Stimulated activated memory B cell treated with anti-CD40 and anti-IgM and Interleukin-4, amounts not matched to agents 10 μg/mL and 1 μg/mL and 100 μg/mL, for 72 hours (primary cell): ENCODE measurements around the gene ADGRB3.
"Not testable (repeated sequence)": the region's sequence is repeated elsewhere in the genome, so short reads cannot be mapped to it uniquely, and the experiment has no call there.

Experiments used
- ATAC-seq: fragments of 150-1000 bp; cut with Tn5 transposase; 2 replicates; pipeline ENCODE4 v1.10.0; 2021
- H3K27ac Mint-ChIP-seq: one replicate; pipeline ENCODE4 v1.8.0; 2022; ENCODE audit warnings: mild to moderate bottlenecking, mixed read lengths
- H3K27me3 Mint-ChIP-seq: one replicate; pipeline ENCODE4 v1.8.0; 2022; ENCODE audit warnings: mixed read lengths
- H3K36me3 Mint-ChIP-seq: one replicate; pipeline ENCODE4 v1.8.0; 2022; ENCODE audit warnings: mixed read lengths
- H3K4me1 Mint-ChIP-seq: one replicate; pipeline ENCODE4 v1.8.0; 2022; ENCODE audit warnings: mixed read lengths
- H3K4me3 Mint-ChIP-seq: one replicate; pipeline ENCODE4 v1.8.0; 2022; ENCODE audit warnings: mild to moderate bottlenecking, moderate library complexity, mixed read lengths
- H3K9me3 Mint-ChIP-seq: one replicate; pipeline ENCODE4 v1.8.0; 2022; ENCODE audit warnings: mixed read lengths

ADGRB3 gene

DNA sequence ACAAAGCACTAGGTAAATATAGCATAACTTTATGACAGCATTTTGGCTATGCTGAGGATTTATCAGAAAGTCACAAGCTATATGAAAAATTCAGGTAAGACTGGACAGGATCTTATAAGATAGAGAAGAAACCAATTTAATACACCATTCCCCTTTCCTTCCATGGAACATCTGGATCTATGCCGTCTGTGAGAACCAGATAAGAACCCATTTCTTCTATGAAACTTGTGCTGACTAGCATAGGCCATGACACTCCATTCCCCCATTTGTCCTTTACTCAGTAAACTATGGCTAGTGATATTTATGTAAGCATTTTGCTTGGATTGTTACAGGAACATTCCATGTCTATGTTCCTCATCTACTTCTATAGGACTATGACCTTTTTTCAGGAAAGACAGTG is 437.7 kb downstream of the ADGRB3 start:
- ATAC-seq = no peak
- Mint-ChIP-seq H3K4me1 (no peaks in the 10 kb centered on the region), H3K27me3 (no peaks in the 10 kb centered on the region), H3K9me3 (no peaks in the 10 kb centered on the region), H3K4me3 (no peak overlapping the region), H3K36me3 (no peaks in the 10 kb centered on the region), H3K27ac (no peak overlapping the region)

DNA sequence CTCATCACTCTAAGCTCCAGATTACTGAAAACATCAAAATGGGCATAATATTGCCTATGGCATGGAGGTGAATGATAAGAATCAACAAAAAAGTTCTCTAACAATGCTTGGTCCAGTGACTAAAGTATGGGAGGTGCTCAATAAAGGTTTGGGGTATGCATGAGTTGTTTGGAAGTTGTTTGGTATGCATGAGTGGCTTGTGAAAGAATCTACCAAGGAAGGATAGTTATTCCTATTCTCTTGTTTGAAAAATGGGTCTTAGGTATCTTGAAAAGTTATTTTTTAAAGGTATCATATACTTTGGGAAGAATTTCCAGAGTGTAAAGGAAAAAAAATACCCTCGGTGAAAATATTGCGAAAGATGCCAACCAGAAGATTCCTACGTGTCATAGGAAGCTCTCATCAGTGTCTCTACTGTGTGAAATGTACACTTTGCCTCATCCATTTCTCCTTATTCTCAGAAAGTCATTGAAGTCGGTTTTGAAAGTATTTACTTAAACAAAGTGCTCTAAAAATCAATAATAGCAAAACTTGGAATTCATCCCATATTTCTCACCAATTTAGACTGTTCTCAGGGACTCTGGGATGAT is 449.8 kb downstream of the ADGRB3 start:
- Mint-ChIP-seq H3K27ac (no peak overlapping the region), H3K27me3 (no peaks in the 10 kb centered on the region), H3K4me1 (no peaks in the 10 kb centered on the region), H3K9me3 (no peaks in the 10 kb centered on the region), H3K36me3 (no peaks in the 10 kb centered on the region), H3K4me3 (no peak overlapping the region)
- ATAC-seq = no peak

DNA sequence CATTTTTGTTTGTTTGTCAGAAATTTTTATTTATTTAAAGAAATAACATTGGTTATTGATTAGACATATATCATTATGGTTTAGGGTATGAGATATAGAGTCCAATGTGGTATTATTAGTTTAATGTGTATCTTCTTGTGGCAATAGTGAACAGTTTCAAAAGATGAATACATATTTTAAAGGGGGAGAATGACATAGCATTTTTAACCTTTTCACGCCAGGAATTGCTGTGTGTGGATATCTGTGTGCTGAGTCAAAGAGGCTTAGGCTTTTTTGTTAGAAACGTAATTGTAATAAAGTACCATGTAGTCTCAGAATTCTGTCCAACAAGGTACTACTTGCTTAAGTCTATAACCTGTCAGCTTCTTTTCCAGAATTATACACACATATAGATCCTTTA is 451.6 kb downstream of the ADGRB3 start:
- H3K27me3 Mint-ChIP-seq = no peaks in the 10 kb centered on the region
- H3K27ac Mint-ChIP-seq = no peak overlapping the region
- no peaks in the 10 kb centered on the region for H3K4me1 Mint-ChIP-seq
- H3K36me3 Mint-ChIP-seq = no peaks in the 10 kb centered on the region
- no peak for ATAC-seq
- H3K9me3 Mint-ChIP-seq = no peaks in the 10 kb centered on the region
- no peak overlapping the region for H3K4me3 Mint-ChIP-seq

DNA sequence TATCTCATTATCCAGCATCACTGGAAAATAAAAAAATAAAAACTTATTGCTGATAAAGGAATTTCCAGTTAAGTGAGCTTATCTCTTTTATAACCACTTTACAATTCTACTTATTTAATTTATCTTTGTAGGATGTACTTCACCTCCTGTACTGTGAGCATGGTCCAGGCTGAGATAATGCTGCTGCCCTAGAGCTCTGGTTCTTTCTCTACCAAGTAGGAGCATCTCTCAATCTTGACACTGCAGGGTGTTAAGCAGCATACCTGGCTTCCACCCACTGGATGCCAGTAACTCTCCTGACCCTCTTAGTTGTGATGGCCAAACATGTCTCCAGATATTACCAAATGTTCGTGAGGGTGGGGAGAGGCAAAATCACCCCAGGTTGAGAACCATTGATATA is 454.5 kb downstream of the ADGRB3 start:
- Mint-ChIP-seq H3K27me3 (no peaks in the 10 kb centered on the region), H3K4me1 (no peaks in the 10 kb centered on the region), H3K27ac (no peak overlapping the region), H3K36me3 (no peaks in the 10 kb centered on the region), H3K4me3 (no peak overlapping the region), H3K9me3 (peaks cover 4% of the 10 kb centered on the region)
- ATAC-seq = no peak

DNA sequence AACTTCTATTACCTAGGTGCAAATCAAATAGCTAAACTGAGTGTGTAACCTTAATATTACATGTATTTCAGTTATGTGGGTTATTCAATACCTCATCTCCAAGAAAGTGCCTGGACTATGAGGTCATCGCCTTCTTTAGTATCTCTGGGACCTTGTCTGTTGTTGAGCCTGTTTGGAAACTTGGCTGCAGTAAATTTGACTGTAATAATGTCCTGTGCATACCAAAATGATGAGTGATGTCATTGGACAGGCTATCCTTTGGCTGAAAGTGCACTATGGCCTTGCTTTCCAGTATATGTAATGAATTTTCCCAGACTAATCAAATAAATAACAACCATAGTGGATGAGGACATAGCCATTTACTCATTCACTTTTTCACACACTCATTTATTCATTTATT is 455.1 kb downstream of the ADGRB3 start:
- Mint-ChIP-seq H3K4me3 (no peak overlapping the region), H3K9me3 (peaks cover 4% of the 10 kb centered on the region), H3K4me1 (no peaks in the 10 kb centered on the region), H3K27ac (no peak overlapping the region), H3K36me3 (no peaks in the 10 kb centered on the region), H3K27me3 (no peaks in the 10 kb centered on the region)
- no peak for ATAC-seq

- H3K27me3 Mint-ChIP-seq = no peaks in the 10 kb centered on the region
- no peak for ATAC-seq
- peaks cover 7% of the 10 kb centered on the region for H3K9me3 Mint-ChIP-seq
- no peak overlapping the region for H3K4me3 Mint-ChIP-seq
- no peaks in the 10 kb centered on the region for H3K36me3 Mint-ChIP-seq
- no peaks in the 10 kb centered on the region for H3K4me1 Mint-ChIP-seq
- no peak overlapping the region for H3K27ac Mint-ChIP-seq
Measured at GRCh38 chr6:69096681-69097080, 461.6 kb downstream of the ADGRB3 start.

DNA sequence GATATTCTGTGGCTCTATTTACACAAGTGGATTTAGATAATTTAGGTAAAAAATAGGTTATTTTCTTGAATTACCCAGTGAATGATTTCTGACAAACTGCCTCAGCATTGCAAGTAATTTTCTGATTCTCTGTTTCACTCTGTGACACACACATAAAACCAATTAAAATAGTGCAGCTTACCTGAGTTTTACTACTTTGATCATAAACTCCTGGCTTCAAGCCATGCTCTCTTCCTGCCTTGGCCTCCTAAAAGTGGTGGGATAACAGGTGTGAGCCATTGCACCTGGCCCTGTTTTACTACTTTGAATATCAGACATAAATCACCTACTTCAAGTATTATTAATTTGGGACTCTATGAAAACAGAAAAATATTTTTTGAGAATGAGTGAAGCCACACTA is 462.9 kb downstream of the ADGRB3 start:
- H3K36me3 Mint-ChIP-seq = no peaks in the 10 kb centered on the region
- no peak for ATAC-seq
- H3K27me3 Mint-ChIP-seq = no peaks in the 10 kb centered on the region
- H3K4me3 Mint-ChIP-seq = no peak overlapping the region
- H3K9me3 Mint-ChIP-seq = peaks cover 4% of the 10 kb centered on the region
- no peaks in the 10 kb centered on the region for H3K4me1 Mint-ChIP-seq
- H3K27ac Mint-ChIP-seq = no peak overlapping the region

- Mint-ChIP-seq H3K36me3 (no peaks in the 10 kb centered on the region), H3K4me3 (no peak overlapping the region), H3K27me3 (no peaks in the 10 kb centered on the region), H3K27ac (no peak overlapping the region), H3K4me1 (no peaks in the 10 kb centered on the region), H3K9me3 (peaks cover 3% of the 10 kb centered on the region)
- ATAC-seq = no peak
Measured at GRCh38 chr6:69098910-69099309, 463.8 kb downstream of the ADGRB3 start.

GRCh38 chr6:69100772-69101171 is 465.7 kb downstream of the ADGRB3 start:
- no peak overlapping the region for H3K27ac Mint-ChIP-seq
- H3K9me3 Mint-ChIP-seq = peaks cover 8% of the 10 kb centered on the region
- no peaks in the 10 kb centered on the region for H3K36me3 Mint-ChIP-seq
- H3K4me1 Mint-ChIP-seq = no peaks in the 10 kb centered on the region
- H3K27me3 Mint-ChIP-seq = no peaks in the 10 kb centered on the region
- H3K4me3 Mint-ChIP-seq = no peak overlapping the region
- no peak for ATAC-seq

DNA sequence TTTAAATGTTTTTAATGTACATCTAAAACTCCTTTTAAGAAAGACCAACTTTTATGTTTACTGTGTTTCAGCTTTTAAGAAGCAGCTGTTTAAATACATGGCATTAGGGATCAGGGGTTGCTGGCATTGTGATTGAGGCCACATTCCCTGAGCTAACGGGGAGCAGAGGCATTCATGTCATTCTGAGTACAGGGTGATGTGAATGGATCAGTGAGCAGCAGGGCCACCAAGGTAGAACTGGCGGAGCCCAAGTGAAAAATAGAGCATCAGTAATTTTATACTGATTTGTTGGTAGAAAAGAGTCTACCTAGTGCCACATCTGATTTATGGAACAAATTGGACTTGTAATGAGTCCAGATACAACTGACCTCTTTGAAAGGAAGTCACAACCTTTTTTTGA is 467.3 kb downstream of the ADGRB3 start:
- Mint-ChIP-seq H3K4me3 (no peak overlapping the region), H3K27ac (no peak overlapping the region), H3K36me3 (no peaks in the 10 kb centered on the region), H3K4me1 (no peaks in the 10 kb centered on the region), H3K27me3 (no peaks in the 10 kb centered on the region), H3K9me3 (peaks cover 8% of the 10 kb centered on the region)
- no peak for ATAC-seq

GRCh38 chr6:69105288-69105687 is 470.2 kb downstream of the ADGRB3 start:
- Mint-ChIP-seq H3K27ac (no peak overlapping the region), H3K4me3 (no peak overlapping the region), H3K36me3 (no peaks in the 10 kb centered on the region), H3K9me3 (peaks cover 10% of the 10 kb centered on the region), H3K4me1 (no peaks in the 10 kb centered on the region), H3K27me3 (no peaks in the 10 kb centered on the region)
- ATAC-seq = no peak

GRCh38 chr6:69106511-69106910 is 471.4 kb downstream of the ADGRB3 start:
- ATAC-seq = no peak
- peaks cover 7% of the 10 kb centered on the region for H3K9me3 Mint-ChIP-seq
- no peaks in the 10 kb centered on the region for H3K4me1 Mint-ChIP-seq
- H3K27me3 Mint-ChIP-seq = no peaks in the 10 kb centered on the region
- no peak overlapping the region for H3K4me3 Mint-ChIP-seq
- no peak overlapping the region for H3K27ac Mint-ChIP-seq
- no peaks in the 10 kb centered on the region for H3K36me3 Mint-ChIP-seq

GRCh38 chr6:69111301-69111700 is 476.2 kb downstream of the ADGRB3 start:
- H3K27me3 Mint-ChIP-seq = no peaks in the 10 kb centered on the region
- no peak overlapping the region for H3K4me3 Mint-ChIP-seq
- no peaks in the 10 kb centered on the region for H3K36me3 Mint-ChIP-seq
- no peaks in the 10 kb centered on the region for H3K4me1 Mint-ChIP-seq
- no peak overlapping the region for H3K27ac Mint-ChIP-seq
- no peak for ATAC-seq
- peaks cover 2% of the 10 kb centered on the region for H3K9me3 Mint-ChIP-seq

GRCh38 chr6:69116658-69117057 is 481.6 kb downstream of the ADGRB3 start:
- H3K27me3 Mint-ChIP-seq = no peaks in the 10 kb centered on the region
- H3K36me3 Mint-ChIP-seq = no peaks in the 10 kb centered on the region
- no peak overlapping the region for H3K27ac Mint-ChIP-seq
- ATAC-seq = no peak
- H3K4me1 Mint-ChIP-seq = no peaks in the 10 kb centered on the region
- H3K4me3 Mint-ChIP-seq = no peak overlapping the region
- H3K9me3 Mint-ChIP-seq = no peaks in the 10 kb centered on the region

DNA sequence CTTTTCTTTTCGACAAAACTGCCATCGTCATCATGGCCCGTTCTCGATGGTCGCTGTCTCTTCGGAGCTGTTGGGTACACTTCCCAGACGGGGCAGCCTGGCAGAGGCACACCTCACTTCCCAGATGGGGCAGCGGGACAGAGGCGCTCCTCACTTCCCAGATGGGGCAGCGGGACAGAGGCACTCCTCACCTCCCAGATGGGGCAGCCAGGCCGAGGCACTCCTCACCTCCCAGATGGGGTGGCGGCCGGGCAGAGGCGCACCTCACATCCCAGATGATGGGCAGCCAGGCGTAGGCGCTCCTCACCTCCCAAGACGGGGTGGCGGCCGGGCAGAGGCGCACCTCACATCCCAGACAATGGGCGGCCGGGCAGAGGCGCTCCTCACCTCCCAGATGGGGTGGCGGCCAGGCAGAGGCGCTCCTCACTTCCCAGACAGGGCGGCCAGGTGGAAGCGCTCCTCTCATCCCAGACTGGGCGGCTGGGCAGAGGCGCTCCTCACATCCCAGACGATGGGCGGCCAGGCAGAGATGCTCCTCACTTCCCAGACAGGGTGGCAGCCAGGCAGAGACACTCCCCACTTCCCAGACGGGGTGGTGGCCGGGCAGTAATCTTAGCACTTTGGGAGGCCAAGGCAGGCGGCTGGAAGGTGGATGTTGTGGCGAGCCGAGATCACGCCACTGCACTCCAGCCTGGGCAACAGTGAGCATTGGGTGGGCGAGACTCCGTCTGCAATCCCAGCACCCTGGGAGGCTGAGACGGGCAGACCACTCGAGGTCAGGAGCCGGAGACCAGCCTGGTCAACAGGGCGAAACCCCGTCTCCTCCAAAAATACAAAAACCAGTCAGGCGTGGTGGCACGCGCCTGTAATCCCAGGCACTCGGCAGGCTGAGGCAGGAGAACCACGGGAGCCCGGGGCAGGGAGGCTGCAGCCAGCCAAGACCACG is 486.7 kb downstream of the ADGRB3 start:
- not testable (repeated sequence) for H3K27ac Mint-ChIP-seq, H3K9me3 Mint-ChIP-seq, H3K4me3 Mint-ChIP-seq, H3K27me3 Mint-ChIP-seq, H3K4me1 Mint-ChIP-seq, H3K36me3 Mint-ChIP-seq, ATAC-seq

DNA sequence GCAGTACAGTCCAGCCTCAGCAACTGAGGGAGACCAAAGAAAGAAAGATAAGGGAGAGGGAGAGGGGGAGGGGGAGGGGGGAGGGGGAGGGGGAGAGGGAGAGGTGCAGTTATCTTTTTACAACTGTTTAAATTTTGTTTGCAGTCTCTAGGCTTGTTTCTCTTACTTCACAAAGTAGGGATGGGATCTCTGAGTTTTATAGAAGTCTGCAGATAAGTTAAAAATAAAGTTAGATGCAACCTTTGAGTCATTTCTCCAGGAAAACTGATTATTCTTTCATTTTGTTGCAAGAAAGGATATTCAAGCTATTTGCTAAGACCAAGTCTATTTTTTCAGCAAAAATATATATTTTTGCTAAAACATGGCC is 487.3 kb downstream of the ADGRB3 start:
- no peak for ATAC-seq
- Mint-ChIP-seq H3K9me3 (no peaks in the 10 kb centered on the region), H3K27ac (no peak overlapping the region), H3K4me1 (no peaks in the 10 kb centered on the region), H3K4me3 (no peak overlapping the region), H3K36me3 (no peaks in the 10 kb centered on the region), H3K27me3 (no peaks in the 10 kb centered on the region)
